BJ (cell line): ENCODE data around the gene DAW1. TPM values are rescaled to one million over a fixed set of nuclear protein-coding genes. Genes with fewer than 3 reads are reported as not detected.

ENCODE experiments used
- CTCF ChIA-PET: fragments of 350-600 bp; formaldehyde crosslinking; extraction: SDS; loops from one replicate; lab custom pipeline; 2021; ENCODE audit warnings: antibody characterized with exemption, inconsistent platforms; lab: Yijun Ruan, JAX
- POLR2A ChIA-PET: fragments of 300-600 bp; sonication (Branson Sonifier 250); formaldehyde crosslinking; extraction: SDS; loops from one replicate; lab custom pipeline; 2021; ENCODE audit warnings: antibody characterized with exemption; lab: Charles Lee
- DNase-seq: peaks from one replicate; pipeline ENCODE4 v3.0.0-alpha.2; 2011; ENCODE audit warnings: low read depth
- H3K27me3 ChIP-seq: 2 replicates; pipeline ENCODE4 v1.6.0; 2011; ENCODE audit warnings: low read length; ENCODE audit not compliant: control insufficient read depth, insufficient read depth
- H3K36me3 ChIP-seq: 2 replicates; pipeline ENCODE4 v1.5.1; 2011; ENCODE audit warnings: low read length; ENCODE audit not compliant: control insufficient read depth, insufficient read depth
- H3K4me3 ChIP-seq: 2 replicates; pipeline ENCODE4 v1.5.1; 2011; ENCODE audit warnings: low read depth, mild to moderate bottlenecking, control low read depth, low read length
- polyA plus RNA-seq: library from polyadenylated mRNA; depleted of rRNA; stranded (reverse); fragments of >200 nt; gene quantifications from 2 replicates; pipeline ENCODE4 v1.2.3, GENCODE V29; 2011
- TF ChIP-seq, protein P1 (sequence below): IDR thresholded peaks from 2 replicates; pipeline ENCODE4 v1.5.1; 2011; ENCODE audit warnings: low read depth, mild to moderate bottlenecking, control low read depth, inconsistent platforms, low read length, moderate library complexity; ENCODE audit not compliant: insufficient read depth

DAW1 gene
- polyA plus RNA-seq, 1 experiment, result not detected

DNA sequence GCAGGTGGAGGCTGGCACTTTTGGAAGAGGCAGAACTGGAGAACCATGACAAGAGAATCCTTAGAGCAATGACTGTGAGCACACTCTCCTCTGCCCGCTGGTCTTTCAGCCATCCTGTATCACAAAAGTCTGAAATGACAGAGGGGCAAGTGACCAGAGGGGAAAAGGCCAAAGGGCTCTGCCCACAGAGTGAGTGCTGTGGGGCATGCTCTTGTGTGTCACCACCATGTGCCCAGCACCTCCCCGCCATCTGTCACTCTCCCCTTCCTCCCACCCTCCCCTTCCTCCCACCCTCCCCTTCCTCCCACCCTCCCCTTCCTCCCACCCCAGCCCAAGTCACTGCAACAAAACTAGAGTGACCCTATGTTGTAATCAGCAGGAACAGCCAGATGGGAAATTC lies 31.9 kb downstream of the DAW1 start:
- ChIA-PET CTCF (no interaction called here), POLR2A (no interaction called here)
- no peaks in the 10 kb centered on the region for H3K36me3 ChIP-seq
- TF ChIP-seq, protein P1, sequence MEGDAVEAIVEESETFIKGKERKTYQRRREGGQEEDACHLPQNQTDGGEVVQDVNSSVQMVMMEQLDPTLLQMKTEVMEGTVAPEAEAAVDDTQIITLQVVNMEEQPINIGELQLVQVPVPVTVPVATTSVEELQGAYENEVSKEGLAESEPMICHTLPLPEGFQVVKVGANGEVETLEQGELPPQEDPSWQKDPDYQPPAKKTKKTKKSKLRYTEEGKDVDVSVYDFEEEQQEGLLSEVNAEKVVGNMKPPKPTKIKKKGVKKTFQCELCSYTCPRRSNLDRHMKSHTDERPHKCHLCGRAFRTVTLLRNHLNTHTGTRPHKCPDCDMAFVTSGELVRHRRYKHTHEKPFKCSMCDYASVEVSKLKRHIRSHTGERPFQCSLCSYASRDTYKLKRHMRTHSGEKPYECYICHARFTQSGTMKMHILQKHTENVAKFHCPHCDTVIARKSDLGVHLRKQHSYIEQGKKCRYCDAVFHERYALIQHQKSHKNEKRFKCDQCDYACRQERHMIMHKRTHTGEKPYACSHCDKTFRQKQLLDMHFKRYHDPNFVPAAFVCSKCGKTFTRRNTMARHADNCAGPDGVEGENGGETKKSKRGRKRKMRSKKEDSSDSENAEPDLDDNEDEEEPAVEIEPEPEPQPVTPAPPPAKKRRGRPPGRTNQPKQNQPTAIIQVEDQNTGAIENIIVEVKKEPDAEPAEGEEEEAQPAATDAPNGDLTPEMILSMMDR, result no peak
- no peak overlapping the region for H3K4me3 ChIP-seq
- DNase-seq, result no peak
- no peaks in the 10 kb centered on the region for H3K27me3 ChIP-seq

DNA sequence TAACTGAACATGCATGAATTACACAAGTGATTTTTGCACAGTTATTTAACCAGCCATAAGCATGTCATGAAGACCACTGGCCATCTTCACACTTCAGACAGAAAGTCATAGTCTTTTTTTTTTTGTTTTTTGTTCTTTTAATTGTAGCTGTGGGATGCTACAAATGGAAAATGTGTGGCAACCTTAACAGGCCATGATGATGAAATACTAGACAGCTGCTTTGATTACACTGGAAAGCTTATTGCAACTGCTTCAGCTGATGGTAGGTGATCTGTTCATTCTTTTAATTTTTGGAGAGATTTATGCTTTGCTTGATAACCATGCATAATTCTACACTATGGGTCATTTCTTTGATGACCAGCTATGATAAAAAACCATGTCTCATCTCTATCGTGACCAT lies 35.6 kb downstream of the DAW1 start:
- no peaks in the 10 kb centered on the region for H3K36me3 ChIP-seq
- H3K27me3 ChIP-seq, result no peaks in the 10 kb centered on the region
- ChIA-PET POLR2A (no interaction called here), CTCF (interaction anchor here (1.6 kb wide), 1 partner anchor 17 kb away, joined by 6 read pairs; no protein-coding TSS in a partner anchor)
- TF ChIP-seq, protein P1, result no peak
- no peak overlapping the region for H3K4me3 ChIP-seq
- no peak for DNase-seq

DNA sequence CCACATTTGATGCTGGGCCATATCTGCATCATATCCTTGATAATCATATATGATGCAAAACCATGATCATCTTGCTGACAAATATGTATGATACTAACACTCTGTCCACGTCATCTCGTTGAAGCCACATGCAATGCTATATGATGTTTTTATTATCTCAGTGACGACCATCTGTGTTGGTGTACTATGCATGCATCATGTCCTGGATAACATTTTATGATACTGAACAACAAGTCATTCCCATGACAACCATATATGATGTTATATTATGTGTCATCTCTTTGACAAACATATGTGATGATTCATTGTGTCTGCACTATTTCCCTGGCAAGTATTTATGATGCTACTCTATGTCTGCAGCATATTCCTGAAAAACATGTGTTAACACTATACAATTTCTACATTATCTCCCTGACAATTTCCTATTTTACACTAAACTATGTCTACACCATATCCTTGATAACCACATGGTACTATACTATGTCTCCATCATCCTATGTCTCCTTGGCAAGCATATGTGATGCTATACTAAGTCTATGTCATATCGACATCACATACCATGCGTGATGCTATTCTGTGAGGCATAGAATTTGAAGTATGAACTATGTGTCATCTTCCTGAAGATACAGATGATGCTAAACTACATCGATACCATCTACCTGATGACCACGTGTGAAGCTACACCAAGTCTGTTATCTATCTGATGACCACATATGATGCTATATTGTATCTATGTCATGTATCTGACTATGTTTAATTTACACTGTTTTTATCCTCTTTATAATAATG lies 37.0 kb downstream of the DAW1 start:
- POLR2A ChIA-PET, result no interaction called here
- no peaks in the 10 kb centered on the region for H3K36me3 ChIP-seq
- no peak overlapping the region for H3K4me3 ChIP-seq
- CTCF ChIA-PET, result no interaction called here
- H3K27me3 ChIP-seq, result no peaks in the 10 kb centered on the region
- TF ChIP-seq, protein P1, result no peak
- no peak for DNase-seq

DNA sequence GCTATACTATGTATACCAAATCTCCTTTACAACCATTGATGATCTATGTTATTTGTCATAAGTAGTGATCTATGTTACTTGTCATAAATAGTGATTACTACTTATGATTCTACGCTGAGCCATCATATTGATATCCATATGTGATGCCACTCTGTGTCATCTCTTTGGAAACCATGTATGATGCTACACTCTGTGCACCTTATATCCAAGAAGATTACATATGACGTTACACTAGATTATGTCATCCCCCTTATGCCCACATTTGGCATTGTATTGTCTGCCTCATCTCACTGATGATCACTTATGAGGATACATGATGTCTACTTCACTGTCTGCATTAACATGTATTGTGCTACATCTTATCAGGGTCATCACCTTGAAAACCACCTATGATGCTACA lies 42.9 kb downstream of the DAW1 start:
- ChIA-PET CTCF (no interaction called here), POLR2A (no interaction called here)
- TF ChIP-seq, protein P1, result no peak
- H3K4me3 ChIP-seq, result no peak overlapping the region
- no peaks in the 10 kb centered on the region for H3K36me3 ChIP-seq
- H3K27me3 ChIP-seq, result no peaks in the 10 kb centered on the region
- no peak for DNase-seq

DNA sequence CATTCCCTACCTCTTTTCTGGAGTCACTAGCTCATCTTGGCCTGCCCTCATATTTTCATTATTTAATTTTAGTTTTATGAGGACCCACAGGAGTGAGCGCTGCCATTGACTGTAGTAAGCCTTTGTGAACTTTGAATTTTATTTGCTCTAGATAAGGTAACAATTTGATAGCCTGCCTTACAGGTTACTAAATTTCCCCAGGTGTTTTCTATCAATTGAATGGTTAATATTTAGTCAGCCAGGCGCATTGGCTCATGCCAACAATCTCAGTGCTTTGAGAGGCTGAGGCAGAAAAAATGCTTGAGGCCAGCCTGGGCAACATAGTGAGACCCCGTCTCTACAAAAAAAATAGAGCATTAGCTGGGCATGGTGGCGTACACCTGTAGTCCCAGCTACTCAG lies 50.2 kb downstream of the DAW1 start:
- ChIA-PET CTCF (no interaction called here), POLR2A (no interaction called here)
- no peaks in the 10 kb centered on the region for H3K27me3 ChIP-seq
- H3K36me3 ChIP-seq, result no peaks in the 10 kb centered on the region
- DNase-seq, result no peak
- TF ChIP-seq, protein P1, result no peak
- H3K4me3 ChIP-seq, result no peak overlapping the region
